PFSK-1 (cell line): ENCODE measurements around the gene NPHP4.

Source experiments
- FOXP2 ChIP-seq: optimal IDR thresholded peaks from 2 replicates; pipeline ENCODE3; 2011; ENCODE audit warnings: borderline replicate concordance, control low read depth, inconsistent platforms; ENCODE audit not compliant: insufficient read depth; ENCODE audit errors: extremely low read length, extremely low read depth
- POLR2AphosphoS5 ChIP-seq: IDR thresholded peaks from 2 replicates; pipeline ENCODE4 v1.6.1; 2012; ENCODE audit warnings: low read depth, mild to moderate bottlenecking, control low read depth, low read length, moderate library complexity
- SIN3A ChIP-seq: IDR thresholded peaks from 2 replicates; pipeline ENCODE4 v1.6.1; 2012; ENCODE audit warnings: mild to moderate bottlenecking, low read length, moderate library complexity, borderline replicate concordance; ENCODE audit not compliant: insufficient read depth
- TAF1 ChIP-seq: IDR thresholded peaks from 2 replicates; pipeline ENCODE4 v1.6.1; 2012; ENCODE audit warnings: low read length, control low read depth, borderline replicate concordance; ENCODE audit not compliant: insufficient read depth
- TF ChIP-seq, protein P1 (sequence below), 2 experiments: IDR thresholded peaks; 2 replicates each; pipeline versions ENCODE4 v1.6.1 to v1.8.0; 2011 to 2012; ENCODE audit warnings: low read depth in 2 of 2, low read length in 2 of 2, control low read depth in 1 of 2, inconsistent platforms in 1 of 2, mild to moderate bottlenecking in 1 of 2, moderate library complexity in 1 of 2; ENCODE audit not compliant: insufficient read depth in 1 of 2

NPHP4 gene

GRCh38 chr1:5920201-5920600 lies 72.0 kb downstream of the NPHP4 start:
- TF ChIP-seq TAF1 (no peak), POLR2AphosphoS5 (no peak), FOXP2 (no peak), SIN3A (no peak)
- TF ChIP-seq, protein P1, sequence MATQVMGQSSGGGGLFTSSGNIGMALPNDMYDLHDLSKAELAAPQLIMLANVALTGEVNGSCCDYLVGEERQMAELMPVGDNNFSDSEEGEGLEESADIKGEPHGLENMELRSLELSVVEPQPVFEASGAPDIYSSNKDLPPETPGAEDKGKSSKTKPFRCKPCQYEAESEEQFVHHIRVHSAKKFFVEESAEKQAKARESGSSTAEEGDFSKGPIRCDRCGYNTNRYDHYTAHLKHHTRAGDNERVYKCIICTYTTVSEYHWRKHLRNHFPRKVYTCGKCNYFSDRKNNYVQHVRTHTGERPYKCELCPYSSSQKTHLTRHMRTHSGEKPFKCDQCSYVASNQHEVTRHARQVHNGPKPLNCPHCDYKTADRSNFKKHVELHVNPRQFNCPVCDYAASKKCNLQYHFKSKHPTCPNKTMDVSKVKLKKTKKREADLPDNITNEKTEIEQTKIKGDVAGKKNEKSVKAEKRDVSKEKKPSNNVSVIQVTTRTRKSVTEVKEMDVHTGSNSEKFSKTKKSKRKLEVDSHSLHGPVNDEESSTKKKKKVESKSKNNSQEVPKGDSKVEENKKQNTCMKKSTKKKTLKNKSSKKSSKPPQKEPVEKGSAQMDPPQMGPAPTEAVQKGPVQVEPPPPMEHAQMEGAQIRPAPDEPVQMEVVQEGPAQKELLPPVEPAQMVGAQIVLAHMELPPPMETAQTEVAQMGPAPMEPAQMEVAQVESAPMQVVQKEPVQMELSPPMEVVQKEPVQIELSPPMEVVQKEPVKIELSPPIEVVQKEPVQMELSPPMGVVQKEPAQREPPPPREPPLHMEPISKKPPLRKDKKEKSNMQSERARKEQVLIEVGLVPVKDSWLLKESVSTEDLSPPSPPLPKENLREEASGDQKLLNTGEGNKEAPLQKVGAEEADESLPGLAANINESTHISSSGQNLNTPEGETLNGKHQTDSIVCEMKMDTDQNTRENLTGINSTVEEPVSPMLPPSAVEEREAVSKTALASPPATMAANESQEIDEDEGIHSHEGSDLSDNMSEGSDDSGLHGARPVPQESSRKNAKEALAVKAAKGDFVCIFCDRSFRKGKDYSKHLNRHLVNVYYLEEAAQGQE (IDR thresholded peaks at IDR 0.05; ENCODE audit: insufficient read depth in 1 of 2, low read depth in 2 of 2, low read length in 2 of 2), result no peak

DNA sequence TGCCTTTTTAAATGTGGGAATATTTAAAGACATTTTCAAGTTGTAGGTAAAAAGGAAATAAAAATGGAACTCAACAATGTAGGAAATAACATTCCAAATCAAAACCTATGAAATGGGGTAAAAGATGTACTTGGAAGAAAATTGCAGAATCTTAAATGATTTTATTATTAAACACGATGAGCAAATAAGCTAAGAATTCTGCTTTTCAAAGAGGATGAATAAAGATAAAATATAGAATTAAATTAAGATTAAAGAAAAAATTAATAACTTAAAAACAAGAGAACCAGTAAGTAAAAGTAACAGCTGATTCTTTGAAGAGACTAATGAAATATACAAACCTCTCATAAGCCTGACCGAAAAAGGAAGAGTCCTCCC lies 74.0 kb downstream of the NPHP4 start:
- no peak for TF ChIP-seq POLR2AphosphoS5
- no peak for TF ChIP-seq FOXP2
- TF ChIP-seq SIN3A, result no peak
- TF ChIP-seq, protein P1 (IDR thresholded peaks at IDR 0.05; ENCODE audit: insufficient read depth in 1 of 2, low read depth in 2 of 2, low read length in 2 of 2), result no peak
- no peak for TF ChIP-seq TAF1

DNA sequence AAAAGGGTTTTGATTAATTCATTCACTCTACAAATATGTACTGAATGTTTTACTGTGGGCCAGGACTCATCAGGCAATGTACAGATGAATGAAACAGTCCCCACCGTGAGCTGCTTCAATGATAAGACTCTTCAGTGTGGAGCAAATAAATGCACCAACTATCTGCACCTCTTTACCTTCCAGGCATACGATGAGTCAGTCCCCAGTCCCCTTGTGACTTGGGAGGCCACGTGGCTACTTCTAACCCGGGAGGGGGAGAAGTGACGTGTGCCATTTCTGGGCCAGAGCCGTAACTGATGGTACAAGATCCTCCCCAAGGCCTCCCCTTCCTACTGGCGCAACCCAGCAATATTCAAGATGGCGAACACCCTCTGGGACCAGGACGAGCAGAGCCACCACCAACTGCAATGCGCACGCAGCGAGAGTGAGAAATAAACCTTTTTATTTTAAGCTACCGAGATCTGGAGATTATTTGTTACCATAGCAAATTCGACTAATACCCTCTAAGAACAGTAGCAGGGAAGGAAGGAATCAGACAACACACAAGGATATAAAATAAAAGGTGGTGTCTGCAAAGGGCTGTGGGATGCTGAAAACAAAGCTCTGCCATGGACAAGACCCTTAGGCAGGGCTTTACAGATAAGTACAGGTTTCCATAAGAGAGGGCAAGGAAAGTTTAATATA lies 74.5 kb downstream of the NPHP4 start:
- TF ChIP-seq, protein P1 (IDR thresholded peaks at IDR 0.05; ENCODE audit: insufficient read depth in 1 of 2, low read depth in 2 of 2, low read length in 2 of 2), result no peak
- TF ChIP-seq SIN3A (no peak), FOXP2 (no peak), TAF1 (no peak), POLR2AphosphoS5 (no peak)

DNA sequence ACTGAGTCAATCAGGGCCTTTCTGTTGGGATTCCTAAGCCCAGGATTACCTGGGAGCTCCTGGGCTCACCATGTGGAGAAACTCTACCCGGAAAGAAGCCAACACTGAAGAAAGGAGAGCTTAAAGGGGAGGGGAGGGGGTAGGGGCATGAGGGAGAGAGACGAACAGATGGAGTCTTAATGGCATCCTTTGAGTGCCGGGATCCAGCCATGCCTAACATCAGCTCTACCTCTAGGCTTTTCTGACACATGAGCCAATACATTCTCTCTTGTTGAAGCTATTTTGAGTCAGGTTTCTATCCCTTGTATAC lies 75.0 kb downstream of the NPHP4 start:
- TF ChIP-seq TAF1 (no peak), SIN3A (no peak), POLR2AphosphoS5 (no peak), FOXP2 (no peak)
- TF ChIP-seq, protein P1 (IDR thresholded peaks at IDR 0.05; ENCODE audit: insufficient read depth in 1 of 2, low read depth in 2 of 2, low read length in 2 of 2), result no peak
